HEK293T (cell line): ENCODE results near the gene C10orf67.
"Not testable (repeated sequence)": the region's sequence is repeated elsewhere in the genome, so short reads cannot be mapped to it uniquely, and the experiment has no call there.

Source experiments
- ARNT ChIP-seq: fragments of 450-650 bp; IDR thresholded peaks from 2 replicates; pipeline ENCODE4 v1.6.1; 2017; ENCODE audit warnings: mild to moderate bottlenecking
- BHLHE40 ChIP-seq: fragments of 450-650 bp; IDR thresholded peaks from 2 replicates; pipeline ENCODE4 v1.6.1; 2016; ENCODE audit warnings: mild to moderate bottlenecking, moderate library complexity, borderline replicate concordance
- ELF4 ChIP-seq: fragments of 450-650 bp; IDR thresholded peaks from 2 replicates; pipeline ENCODE4 v1.6.1; 2017; ENCODE audit warnings: antibody characterized with exemption
- FOXA1 ChIP-seq: fragments of 450-650 bp; IDR thresholded peaks from 2 replicates; pipeline ENCODE4 v1.6.1; 2016; ENCODE audit warnings: mild to moderate bottlenecking
- FOXK2 ChIP-seq: fragments of 450-650 bp; IDR thresholded peaks from 2 replicates; pipeline ENCODE4 v1.6.1; 2016; ENCODE audit warnings: mild to moderate bottlenecking
- FOXM1 ChIP-seq: fragments of 450-650 bp; IDR thresholded peaks from 2 replicates; pipeline ENCODE4 v1.6.1; 2017; ENCODE audit warnings: mild to moderate bottlenecking, borderline replicate concordance
- L3MBTL2 ChIP-seq: fragments of 450-650 bp; conservative IDR thresholded peaks from 2 replicates; pipeline ENCODE4 v1.6.1; 2016; ENCODE audit warnings: mild to moderate bottlenecking
- NFRKB ChIP-seq: fragments of 450-650 bp; IDR thresholded peaks from 2 replicates; pipeline ENCODE4 v1.6.1; 2016; ENCODE audit warnings: mild to moderate bottlenecking, moderate library complexity
- SP1 ChIP-seq: fragments of 450-650 bp; IDR thresholded peaks from 2 replicates; pipeline ENCODE4 v1.6.1; 2017
- SUZ12 ChIP-seq: fragments of 450-650 bp; IDR thresholded peaks from 2 replicates; pipeline ENCODE4 v1.6.1; 2016; ENCODE audit warnings: mild to moderate bottlenecking
- TARDBP ChIP-seq: fragments of 450-650 bp; IDR thresholded peaks from 2 replicates; pipeline ENCODE4 v1.6.1; 2016

- not testable (repeated sequence) for TF ChIP-seq FOXK2, ARNT, SP1, NFRKB, FOXM1, ELF4, BHLHE40, L3MBTL2, FOXA1, TARDBP, SUZ12
These were observed 91.7 kb downstream of the C10orf67 start for GRCh38 chr10:23252859-23253258.
